ENCODE measurements around the gene KIF6. TPM values are rescaled to one million over a fixed set of nuclear protein-coding genes. Genes with fewer than 3 reads are reported as not detected.
"Not testable (repeated sequence)": the region's sequence is repeated elsewhere in the genome, so short reads cannot be mapped to it uniquely, and the experiment has no call there.

Gene KIF6
- total RNA-seq, 2 donors from 2014 or later: 0.46 TPM; not detected in 1

- not testable (repeated sequence) for DNase-seq; H3K27ac Mint-ChIP-seq; H3K4me3 Mint-ChIP-seq; ATAC-seq (replicated peaks in 1 of 2); H3K4me1 Mint-ChIP-seq (ENCODE audit: low read depth); H3K36me3 Mint-ChIP-seq (ENCODE audit: insufficient read depth in 2 of 2)
- Mint-ChIP-seq H3K27me3 (ENCODE audit: low read depth) (peaks cover 32% of the 10 kb centered on the region), H3K9me3 (peaks cover 20 to 24% of the 10 kb centered on the region in 2 donors)
Measured at GRCh38 chr6:39502362-39502955, 222.7 kb downstream of the KIF6 start.

GRCh38 chr6:39499053-39499452 lies 226.2 kb downstream of the KIF6 start:
- Mint-ChIP-seq H3K4me1 (ENCODE audit: low read depth) (no peaks in the 10 kb centered on the region), H3K27ac (no peak overlapping the region), H3K4me3 (no peak overlapping the region), H3K36me3 (ENCODE audit: insufficient read depth in 2 of 2) (peaks cover 6 to 7% of the 10 kb centered on the region in 2 donors), H3K27me3 (ENCODE audit: low read depth) (peaks cover 28% of the 10 kb centered on the region), H3K9me3 (peaks cover 20 to 24% of the 10 kb centered on the region in 2 donors)
- ATAC-seq (replicated peaks in 1 of 2) (no peak), DNase-seq (no peak)

- Mint-ChIP-seq H3K9me3 (peaks cover 19 to 20% of the 10 kb centered on the region in 2 donors), H3K27ac (no peak overlapping the region), H3K4me3 (no peak overlapping the region), H3K27me3 (ENCODE audit: low read depth) (peaks cover 28% of the 10 kb centered on the region), H3K36me3 (ENCODE audit: insufficient read depth in 2 of 2) (peaks cover 2 to 7% of the 10 kb centered on the region in 2 donors), H3K4me1 (ENCODE audit: low read depth) (no peaks in the 10 kb centered on the region)
- ATAC-seq (replicated peaks in 1 of 2): no peak
- DNase-seq: no peak
Measured at GRCh38 chr6:39498096-39498495, 227.1 kb downstream of the KIF6 start.

- peaks cover 27% of the 10 kb centered on the region for H3K27me3 Mint-ChIP-seq (ENCODE audit: low read depth)
- peaks cover 16% of the 10 kb centered on the region in 2 donors for H3K9me3 Mint-ChIP-seq
- peaks cover 2 to 7% of the 10 kb centered on the region in 2 donors for H3K36me3 Mint-ChIP-seq (ENCODE audit: insufficient read depth in 2 of 2)
- DNase-seq (no peak), ATAC-seq (replicated peaks in 1 of 2) (no peak)
- no peaks in the 10 kb centered on the region for H3K4me1 Mint-ChIP-seq (ENCODE audit: low read depth)
- no peak overlapping the region for H3K27ac Mint-ChIP-seq
- H3K4me3 Mint-ChIP-seq: no peak overlapping the region
Measured at GRCh38 chr6:39496915-39497314, 228.3 kb downstream of the KIF6 start.

GRCh38 chr6:39496456-39496855 lies 228.8 kb downstream of the KIF6 start:
- peaks cover 28% of the 10 kb centered on the region for H3K27me3 Mint-ChIP-seq (ENCODE audit: low read depth)
- H3K27ac Mint-ChIP-seq: no peak overlapping the region
- no peak overlapping the region for H3K4me3 Mint-ChIP-seq
- no peaks in the 10 kb centered on the region for H3K4me1 Mint-ChIP-seq (ENCODE audit: low read depth)
- no peak for DNase-seq
- no peak for ATAC-seq (replicated peaks in 1 of 2)
- peaks cover 2 to 6% of the 10 kb centered on the region in 2 donors for H3K36me3 Mint-ChIP-seq (ENCODE audit: insufficient read depth in 2 of 2)
- peaks cover 13 to 14% of the 10 kb centered on the region in 2 donors for H3K9me3 Mint-ChIP-seq

- Mint-ChIP-seq H3K4me1 (ENCODE audit: low read depth) (no peaks in the 10 kb centered on the region), H3K4me3 (no peak overlapping the region), H3K27ac (no peak overlapping the region), H3K27me3 (ENCODE audit: low read depth) (peaks cover 27% of the 10 kb centered on the region), H3K36me3 (ENCODE audit: insufficient read depth in 2 of 2) (peaks cover 0 to 2% of the 10 kb centered on the region in 2 donors), H3K9me3 (peaks cover 5 to 9% of the 10 kb centered on the region in 2 donors)
- ATAC-seq (replicated peaks in 1 of 2) (no peak), DNase-seq (no peak)
Measured at GRCh38 chr6:39495640-39496039, 229.6 kb downstream of the KIF6 start.

- Mint-ChIP-seq H3K4me1 (ENCODE audit: low read depth) (no peaks in the 10 kb centered on the region), H3K36me3 (ENCODE audit: insufficient read depth in 2 of 2) (peaks cover 0 to 1% of the 10 kb centered on the region in 2 donors), H3K27ac (no peak overlapping the region), H3K27me3 (ENCODE audit: low read depth) (peaks cover 27% of the 10 kb centered on the region), H3K9me3 (peaks cover 3 to 6% of the 10 kb centered on the region in 2 donors), H3K4me3 (no peak overlapping the region)
- DNase-seq (no peak), ATAC-seq (replicated peaks in 1 of 2) (no peak)
Measured at GRCh38 chr6:39494998-39495397, 230.2 kb downstream of the KIF6 start.

GRCh38 chr6:39493777-39494176 lies 231.4 kb downstream of the KIF6 start:
- Mint-ChIP-seq H3K9me3 (no peaks in the 10 kb centered on the region), H3K27me3 (ENCODE audit: low read depth) (peaks cover 27% of the 10 kb centered on the region), H3K36me3 (ENCODE audit: insufficient read depth in 2 of 2) (no peaks in the 10 kb centered on the region), H3K27ac (no peak overlapping the region), H3K4me3 (no peak overlapping the region), H3K4me1 (ENCODE audit: low read depth) (no peaks in the 10 kb centered on the region)
- ATAC-seq (replicated peaks in 1 of 2): no peak
- DNase-seq: no peak

- H3K9me3 Mint-ChIP-seq: no peaks in the 10 kb centered on the region
- no peaks in the 10 kb centered on the region for H3K36me3 Mint-ChIP-seq (ENCODE audit: insufficient read depth in 2 of 2)
- H3K27ac Mint-ChIP-seq: no peak overlapping the region
- H3K4me3 Mint-ChIP-seq: no peak overlapping the region
- peaks cover 25% of the 10 kb centered on the region for H3K27me3 Mint-ChIP-seq (ENCODE audit: low read depth)
- DNase-seq (no peak), ATAC-seq (replicated peaks in 1 of 2) (no peak)
- no peaks in the 10 kb centered on the region for H3K4me1 Mint-ChIP-seq (ENCODE audit: low read depth)
Measured at GRCh38 chr6:39493174-39493573, 232.0 kb downstream of the KIF6 start.

GRCh38 chr6:39490108-39490507 lies 235.1 kb downstream of the KIF6 start:
- Mint-ChIP-seq H3K4me3 (no peak overlapping the region), H3K27me3 (ENCODE audit: low read depth) (peaks cover 20% of the 10 kb centered on the region), H3K27ac (no peak overlapping the region), H3K4me1 (ENCODE audit: low read depth) (no peaks in the 10 kb centered on the region), H3K36me3 (ENCODE audit: insufficient read depth in 2 of 2) (no peaks in the 10 kb centered on the region), H3K9me3 (no peaks in the 10 kb centered on the region)
- DNase-seq: no peak
- ATAC-seq (replicated peaks in 1 of 2): no peak

- ATAC-seq (replicated peaks in 1 of 2) (no peak), DNase-seq (no peak)
- Mint-ChIP-seq H3K4me1 (ENCODE audit: low read depth) (no peaks in the 10 kb centered on the region), H3K9me3 (no peaks in the 10 kb centered on the region), H3K4me3 (no peak overlapping the region), H3K27me3 (ENCODE audit: low read depth) (peaks cover 13% of the 10 kb centered on the region), H3K27ac (no peak overlapping the region), H3K36me3 (ENCODE audit: insufficient read depth in 2 of 2) (no peaks in the 10 kb centered on the region)
Measured at GRCh38 chr6:39488255-39488879, 236.8 kb downstream of the KIF6 start.

- no peak for ATAC-seq (replicated peaks in 1 of 2)
- no peaks in the 10 kb centered on the region for H3K36me3 Mint-ChIP-seq (ENCODE audit: insufficient read depth in 2 of 2)
- no peak overlapping the region for H3K27ac Mint-ChIP-seq
- DNase-seq: no peak
- peaks cover 0 to 1% of the 10 kb centered on the region in 2 donors for H3K9me3 Mint-ChIP-seq
- H3K27me3 Mint-ChIP-seq (ENCODE audit: low read depth): peaks cover 33% of the 10 kb centered on the region
- no peaks in the 10 kb centered on the region for H3K4me1 Mint-ChIP-seq (ENCODE audit: low read depth)
- H3K4me3 Mint-ChIP-seq: no peak overlapping the region
Measured at GRCh38 chr6:39484276-39484675, 240.9 kb downstream of the KIF6 start.

GRCh38 chr6:39479819-39480218 lies 245.4 kb downstream of the KIF6 start:
- peaks cover 39% of the 10 kb centered on the region for H3K27me3 Mint-ChIP-seq (ENCODE audit: low read depth)
- not testable (repeated sequence) for H3K4me1 Mint-ChIP-seq (ENCODE audit: low read depth); DNase-seq; H3K36me3 Mint-ChIP-seq (ENCODE audit: insufficient read depth in 2 of 2); H3K27ac Mint-ChIP-seq; H3K4me3 Mint-ChIP-seq; H3K9me3 Mint-ChIP-seq; ATAC-seq (replicated peaks in 1 of 2)

- no peak overlapping the region for H3K4me3 Mint-ChIP-seq
- peaks cover 26% of the 10 kb centered on the region for H3K27me3 Mint-ChIP-seq (ENCODE audit: low read depth)
- ATAC-seq (replicated peaks in 1 of 2) (no peak), DNase-seq (no peak)
- no peak overlapping the region for H3K27ac Mint-ChIP-seq
- peaks cover 0 to 3% of the 10 kb centered on the region in 2 donors for H3K9me3 Mint-ChIP-seq
- H3K36me3 Mint-ChIP-seq (ENCODE audit: insufficient read depth in 2 of 2): no peaks in the 10 kb centered on the region
- H3K4me1 Mint-ChIP-seq (ENCODE audit: low read depth): peaks cover 6% of the 10 kb centered on the region
Measured at GRCh38 chr6:39476670-39477069, 248.5 kb downstream of the KIF6 start.
